Measurements from ENCODE around the gene CD276. TPM values are rescaled to one million over a fixed set of nuclear protein-coding genes. Genes with fewer than 3 reads are reported as not detected.
A peak's percentile ranks its signal among the peaks of the same experiment; 100 is the strongest.

CD276 gene
- total and polyA plus RNA-seq, 12 donors, result 53.4 to 147 (median 84.1) TPM

GRCh38 chr15:73750438-73750837, 66.3 kb downstream of the CD276 start:
- H3K27ac ChIP-seq, result no peak overlapping the region
- 69 to 95% (median 86%) methylated on average over 3 to 4 of the region's 4 CpGs for WGBS, 4 donors
- peaks cover 9% of the 10 kb centered on the region for H3K27me3 ChIP-seq
- no peak for DNase-seq
- H3K9me3 ChIP-seq (replicated peaks in 1 of 3), result no peaks in the 10 kb centered on the region
- intact Hi-C loops (cut with DNase I), result no loop called here
- no peaks in the 10 kb centered on the region for H3K36me3 ChIP-seq (replicated peaks in 1 of 2)
- no peak overlapping the region for H3K4me3 ChIP-seq
- no peak for TF ChIP-seq CTCF (IDR thresholded peaks at IDR 0.05)
- no peak for TF ChIP-seq POLR2A (IDR thresholded peaks at IDR 0.05)
- peaks cover 0 to 7% of the 10 kb centered on the region in 2 donors for H3K4me1 ChIP-seq (replicated peaks in 1 of 2)

- Histone ChIP-seq H3K36me3 (replicated peaks in 1 of 2) (no peaks in the 10 kb centered on the region), H3K4me3 (no peak overlapping the region), H3K4me1 (replicated peaks in 1 of 2) (peaks cover 0 to 7% of the 10 kb centered on the region in 2 donors), H3K9me3 (replicated peaks in 1 of 3) (no peaks in the 10 kb centered on the region), H3K27me3 (peaks cover 9% of the 10 kb centered on the region), H3K27ac (no peak overlapping the region)
- no peak for DNase-seq
- intact Hi-C loops (cut with DNase I), result no loop called here
- WGBS, 4 donors, result 87 to 92% (median 90%) methylated on average over 17 to 20 of the region's 20 CpGs
- TF ChIP-seq POLR2A (IDR thresholded peaks at IDR 0.05), result no peak
- TF ChIP-seq CTCF (IDR thresholded peaks at IDR 0.05), result no peak
These were observed 66.8 kb downstream of the CD276 start for GRCh38 chr15:73750951-73751350.

DNA sequence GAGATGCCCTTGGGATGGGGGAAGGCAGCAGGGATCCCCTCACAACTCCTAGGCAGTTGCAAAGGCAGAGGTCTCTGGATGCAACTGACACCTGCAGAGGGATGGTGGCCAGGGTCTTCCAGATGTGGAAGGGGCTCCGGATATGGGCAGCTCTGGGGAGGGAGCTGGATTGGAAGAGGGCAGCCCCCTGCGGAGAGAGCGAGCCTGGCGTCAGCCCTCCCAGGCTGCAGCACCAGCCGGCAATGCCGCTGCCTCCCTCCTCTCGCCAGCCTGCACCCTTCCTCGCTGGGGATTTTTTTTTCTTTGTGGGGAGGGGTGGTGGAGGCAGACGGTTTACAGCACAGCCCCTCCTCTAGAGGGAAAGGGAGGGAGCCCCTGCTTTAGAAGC, 67.3 kb downstream of the CD276 start:
- Histone ChIP-seq H3K4me3 (peak overlapping the region in 1 of 4 donors; percentile 68), H3K9me3 (replicated peaks in 1 of 3) (no peaks in the 10 kb centered on the region), H3K4me1 (replicated peaks in 1 of 2) (peaks cover 0 to 7% of the 10 kb centered on the region in 2 donors), H3K36me3 (replicated peaks in 1 of 2) (no peaks in the 10 kb centered on the region), H3K27ac (no peak overlapping the region), H3K27me3 (peaks cover 9% of the 10 kb centered on the region)
- no peak for DNase-seq
- WGBS, 4 donors, result 24 to 57% (median 43%) methylated on average over 2 to 9 of the region's 9 CpGs
- intact Hi-C loops (cut with DNase I), result no loop called here
- TF ChIP-seq POLR2A (IDR thresholded peaks at IDR 0.05) (no peak), CTCF (IDR thresholded peaks at IDR 0.05) (no peak)

DNA sequence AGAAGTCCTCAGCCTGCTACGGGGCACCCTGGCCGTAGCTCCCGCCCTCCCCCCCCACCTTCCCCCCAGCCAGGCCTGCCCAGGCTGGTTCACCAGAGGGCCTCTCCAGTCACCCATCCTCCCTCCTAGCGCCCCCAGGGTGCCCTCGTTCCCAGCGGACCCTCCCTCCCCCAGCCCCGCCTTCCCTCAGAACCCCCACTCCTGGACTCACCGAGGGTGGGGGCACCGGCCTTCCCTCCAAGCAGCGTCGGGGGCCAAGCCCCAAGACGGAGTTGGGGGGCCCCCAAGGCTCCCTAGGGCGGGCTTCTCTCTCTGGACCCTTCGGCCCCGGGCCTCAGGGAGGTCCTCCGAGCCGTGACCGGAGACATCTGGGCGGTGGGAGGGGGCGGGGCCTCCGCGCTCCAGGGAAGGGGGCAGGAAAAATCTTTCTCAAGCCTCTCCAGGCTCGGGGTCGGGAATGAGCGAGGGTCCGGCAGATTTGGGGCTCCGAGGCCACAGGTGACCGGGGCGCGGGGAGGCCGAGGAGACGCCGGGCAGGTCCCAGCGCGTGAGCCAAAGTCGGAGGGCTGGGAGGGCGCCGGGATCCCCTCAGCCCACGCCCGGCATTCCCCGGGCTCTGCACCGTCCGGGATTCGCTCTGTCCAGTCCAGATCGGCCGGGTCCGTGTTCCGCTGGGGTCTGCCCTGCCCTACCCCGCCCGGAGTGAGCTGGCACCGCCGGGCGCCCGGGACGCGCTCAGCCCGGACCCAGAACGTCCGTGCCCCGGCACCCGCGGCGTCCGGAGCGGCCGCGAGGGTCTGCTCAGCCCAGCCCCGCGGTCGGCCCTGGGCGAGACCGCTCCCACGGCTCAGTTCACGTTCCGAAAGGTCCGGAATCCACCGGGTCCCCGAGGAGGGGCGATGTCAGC, 68.0 kb downstream of the CD276 start:
- peak overlapping the region in 2 of 4 donors; percentile 24 to 68 for H3K4me3 ChIP-seq
- WGBS, 4 donors, result 1 to 2% (median 2%) methylated on average over 16 to 79 of the region's 79 CpGs; no CpG with 5 or more reads in 1 of the 4 donors
- intact Hi-C loops (cut with DNase I), result no loop called here
- H3K27ac ChIP-seq, result peak overlapping the region in 1 of 5 donors; percentile 40
- peaks cover 9% of the 10 kb centered on the region for H3K27me3 ChIP-seq
- peaks cover 0 to 7% of the 10 kb centered on the region in 2 donors for H3K4me1 ChIP-seq (replicated peaks in 1 of 2)
- H3K36me3 ChIP-seq (replicated peaks in 1 of 2), result no peaks in the 10 kb centered on the region
- TF ChIP-seq CTCF (IDR thresholded peaks at IDR 0.05) (no peak), POLR2A (IDR thresholded peaks at IDR 0.05) (no peak)
- DNase-seq, result no peak
- H3K9me3 ChIP-seq (replicated peaks in 1 of 3), result no peaks in the 10 kb centered on the region
